OCI-LY3 (cell line): ENCODE data around the gene NEK10.

Experiments
- H2AFZ ChIP-seq: fragments of 200-600, 300-600 bp; shearing (Covaris generic); 2 replicates; pipeline ENCODE4 v1.6.0; 2014; ENCODE audit warnings: antibody characterized with exemption, low read depth, low read length
- H3K27ac ChIP-seq: fragments of 200-600, 300-600 bp; sonication (generic); 2 replicates; pipeline ENCODE4 v1.5.1; 2014; ENCODE audit warnings: mild to moderate bottlenecking, low read length, moderate library complexity, mixed read lengths
- H3K27me3 ChIP-seq: fragments of 200-600, 300-600 bp; sonication (generic); 2 replicates; pipeline ENCODE4 v1.6.1; 2014; ENCODE audit warnings: low read depth, low read length, mixed read lengths
- H3K36me3 ChIP-seq: fragments of 200-600, 300-600 bp; sonication (generic); replicated peaks from 2 replicates; pipeline ENCODE3; 2014; ENCODE audit warnings: low read depth, low read length, mixed read lengths
- H3K4me1 ChIP-seq: fragments of 300-600, 200-600 bp; sonication (generic); 2 replicates; pipeline ENCODE4 v1.6.1; 2014; ENCODE audit warnings: low read length, mixed read lengths
- H3K4me2 ChIP-seq: fragments of 200-600, 300-600 bp; sonication (generic); 2 replicates; pipeline ENCODE4 v1.6.1; 2014; ENCODE audit warnings: low read length, mixed read lengths
- H3K4me3 ChIP-seq: fragments of 300-600, 200-600 bp; sonication (generic); 2 replicates; pipeline ENCODE4 v1.5.1; 2014; ENCODE audit warnings: antibody characterized with exemption, mild to moderate bottlenecking, low read length, moderate library complexity
- H3K79me2 ChIP-seq: fragments of 300-600, 200-600 bp; shearing (Covaris generic); 2 replicates; pipeline ENCODE4 v1.6.1; 2014; ENCODE audit warnings: mild to moderate bottlenecking, low read length, mixed read lengths
- H3K9ac ChIP-seq: fragments of 300-600, 200-600 bp; shearing (Covaris generic); 2 replicates; pipeline ENCODE4 v1.6.0; 2014; ENCODE audit warnings: mild to moderate bottlenecking, low read length, moderate library complexity
- H3K9me3 ChIP-seq: fragments of 200-600, 300-600 bp; shearing (Covaris generic); 2 replicates; pipeline ENCODE4 v1.6.1; 2014; ENCODE audit warnings: low read length, mixed read lengths; ENCODE audit not compliant: insufficient read depth
- H4K20me1 ChIP-seq: fragments of 200-600, 300-600 bp; sonication (generic); 2 replicates; pipeline ENCODE4 v1.6.1; 2016; ENCODE audit warnings: low read length, mixed read lengths; ENCODE audit not compliant: insufficient read depth
- CTCF ChIP-seq: fragments of 200-600, 300-600 bp; sonication (generic); IDR thresholded peaks from 2 replicates; pipeline ENCODE4 v1.5.1; 2014; ENCODE audit warnings: antibody characterized with exemption, low read length, low read depth
- EZH2phosphoT487 ChIP-seq: fragments of 200-600 bp; shearing (Covaris generic); IDR thresholded peaks from 2 replicates; pipeline ENCODE4 v1.6.1; 2018; ENCODE audit warnings: antibody characterized with exemption, mixed run types, low read depth

NEK10 gene

GRCh38 chr3:27224197-27224596, 145.0 kb downstream of the NEK10 start:
- Histone ChIP-seq H3K27me3 (no peaks in the 10 kb centered on the region), H3K4me2 (no peak overlapping the region), H3K9ac (no peak overlapping the region), H3K36me3 (no peaks in the 10 kb centered on the region), H3K4me3 (no peak overlapping the region), H3K9me3 (no peaks in the 10 kb centered on the region), H3K27ac (no peak overlapping the region), H3K4me1 (peaks cover 10% of the 10 kb centered on the region), H3K79me2 (no peaks in the 10 kb centered on the region), H4K20me1 (no peaks in the 10 kb centered on the region), H2AFZ (no peak overlapping the region)
- TF ChIP-seq CTCF, result no peak
- no peak for TF ChIP-seq EZH2phosphoT487

- Histone ChIP-seq H3K27me3 (no peaks in the 10 kb centered on the region), H4K20me1 (no peaks in the 10 kb centered on the region), H3K9me3 (no peaks in the 10 kb centered on the region), H3K36me3 (no peaks in the 10 kb centered on the region), H3K4me2 (no peak overlapping the region), H3K4me1 (no peaks in the 10 kb centered on the region), H2AFZ (no peak overlapping the region), H3K9ac (no peak overlapping the region), H3K79me2 (no peaks in the 10 kb centered on the region), H3K4me3 (no peak overlapping the region), H3K27ac (no peak overlapping the region)
- TF ChIP-seq EZH2phosphoT487 (no peak), CTCF (no peak)
Observed at GRCh38 chr3:27221264-27221932, 147.8 kb downstream of the NEK10 start.

GRCh38 chr3:27220166-27220565, 149.0 kb downstream of the NEK10 start:
- Histone ChIP-seq H3K27me3 (no peaks in the 10 kb centered on the region), H3K27ac (no peak overlapping the region)

More at GRCh38 chr3:27220166-27220565, 149.0 kb downstream of the NEK10 start:
- TF ChIP-seq CTCF, result no peak
- no peak for TF ChIP-seq EZH2phosphoT487
- Histone ChIP-seq H3K4me1 (no peaks in the 10 kb centered on the region), H3K4me3 (no peak overlapping the region), H3K79me2 (no peaks in the 10 kb centered on the region), H3K36me3 (no peaks in the 10 kb centered on the region), H3K9ac (no peak overlapping the region), H4K20me1 (no peaks in the 10 kb centered on the region), H3K4me2 (no peak overlapping the region), H2AFZ (no peak overlapping the region), H3K9me3 (no peaks in the 10 kb centered on the region)
